Loucy (cell line): Measurements from ENCODE around the gene CCDC150.

Experiments
- CTCF ChIP-seq: fragments of 200-600 bp; sonication (generic); conservative IDR thresholded peaks from 2 replicates; pipeline ENCODE4 v1.5.1; 2014; ENCODE audit warnings: mild to moderate bottlenecking, antibody characterized with exemption, low read length
- EZH2phosphoT487 ChIP-seq: fragments of 200-600 bp; IDR thresholded peaks from 2 replicates; pipeline ENCODE4 v1.6.1; 2018; ENCODE audit warnings: antibody characterized with exemption, mild to moderate bottlenecking, moderate library complexity, borderline replicate concordance

- TF ChIP-seq CTCF (no peak), EZH2phosphoT487 (no peak)
Measured at GRCh38 chr2:196597531-196597930, 42.0 kb upstream of the CCDC150 start.
